CD4-positive, alpha-beta T cell treated with Interleukin-15 for 1 hour (primary cell): ENCODE data around the gene CLEC7A.

Source experiments
- DNase-seq: peaks from one replicate; pipeline ENCODE4 v3.0.0-alpha.2; 2020

CLEC7A gene

DNA sequence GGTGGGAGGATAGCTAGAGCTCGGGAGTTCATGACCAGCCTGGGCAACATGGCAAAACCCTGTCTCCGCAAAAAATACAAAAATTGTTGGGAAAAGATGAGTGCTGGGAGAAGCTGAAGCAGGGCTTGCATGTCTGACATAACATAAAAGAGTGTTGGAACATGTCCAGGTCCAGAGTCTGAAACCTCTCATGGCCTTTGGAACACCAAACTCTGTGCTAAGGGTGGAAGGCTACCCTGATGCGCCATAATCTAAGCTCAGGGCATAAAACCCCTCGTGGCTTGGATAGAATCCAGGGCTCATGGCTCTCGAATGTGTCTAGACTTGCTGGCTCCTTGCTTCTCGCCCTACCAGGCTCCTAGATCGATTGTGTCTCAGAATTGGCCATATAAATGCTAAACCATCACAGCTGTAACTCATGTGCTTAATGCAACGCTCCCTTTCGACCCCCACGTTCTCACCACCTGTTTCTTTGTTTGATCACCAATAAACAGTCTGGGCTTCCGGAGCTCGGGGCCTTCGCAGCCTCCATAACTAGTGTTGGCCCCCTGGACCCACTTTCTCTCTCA, 6.7 kb upstream of the CLEC7A start:
- no peak for DNase-seq

DNA sequence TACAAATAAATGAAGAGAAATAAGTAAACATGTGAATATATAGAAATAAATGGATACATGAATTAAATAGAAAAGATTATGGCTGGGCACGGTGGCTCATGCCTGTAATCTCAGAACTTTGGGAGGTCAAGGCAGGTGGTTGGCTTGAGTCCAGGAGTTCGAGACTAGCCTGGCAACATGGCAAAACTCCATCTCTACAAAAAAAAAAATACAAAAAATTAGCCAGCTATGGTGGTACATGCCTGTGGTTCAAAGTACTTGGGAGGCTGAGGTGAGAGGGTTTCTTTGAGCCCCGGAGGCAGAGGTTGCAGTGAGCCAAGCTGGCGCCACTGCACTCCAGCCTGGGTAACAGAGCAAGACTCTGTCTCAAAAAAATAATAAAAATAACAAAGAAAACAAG, 5.1 kb upstream of the CLEC7A start:
- DNase-seq: no peak

DNA sequence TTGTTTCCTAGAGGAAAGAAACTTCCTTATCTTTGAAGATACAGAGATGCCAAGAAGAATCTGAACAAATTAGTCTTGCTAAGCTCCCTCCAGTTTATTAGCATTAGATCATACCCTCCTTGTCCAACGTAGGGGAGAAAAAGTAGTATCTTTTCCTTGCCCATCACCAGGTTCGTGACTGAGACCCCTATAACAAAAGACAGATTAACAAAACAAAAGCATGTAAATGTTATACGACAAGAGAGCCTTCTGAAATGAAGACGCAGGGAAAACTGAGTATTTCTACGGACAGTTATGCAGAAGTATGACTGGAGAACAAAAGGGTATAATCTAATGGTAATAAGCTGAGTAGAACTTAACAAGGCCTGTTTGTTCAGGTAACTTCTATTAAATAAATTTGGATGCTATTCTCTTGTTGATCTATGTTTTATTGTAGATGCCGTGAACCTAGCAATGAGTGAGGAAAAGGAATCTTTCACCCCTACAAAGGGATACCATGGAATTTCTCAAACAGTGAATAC, 2.9 kb upstream of the CLEC7A start:
- no peak for DNase-seq

DNA sequence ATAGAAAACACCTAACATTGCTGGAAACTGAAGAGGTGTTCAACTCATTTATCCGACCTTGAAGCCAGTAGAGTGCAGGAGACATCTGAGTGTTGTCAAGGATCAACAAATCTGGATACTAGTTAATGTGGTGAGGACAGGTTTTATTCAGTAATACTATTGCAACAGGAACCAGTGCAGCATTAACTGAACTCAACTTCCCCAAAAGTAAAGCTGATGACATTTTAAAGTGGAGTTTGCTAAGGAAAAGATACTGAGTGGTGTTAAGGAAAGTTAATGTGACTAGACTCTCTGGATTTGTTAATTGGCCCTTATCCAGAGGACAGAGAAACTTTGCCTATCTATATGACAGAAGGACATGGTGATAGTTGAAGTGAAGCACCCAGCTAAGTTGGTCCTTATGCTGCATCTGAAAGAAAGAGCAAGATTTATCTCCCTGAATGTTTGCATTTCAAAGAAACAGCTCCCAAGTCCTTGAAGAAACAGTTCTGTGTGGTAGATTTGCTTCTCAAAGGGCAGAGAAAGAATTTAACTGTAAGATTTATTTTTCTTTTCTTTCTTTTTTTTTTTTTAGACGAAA, 1.2 kb upstream of the CLEC7A start:
- no peak for DNase-seq

DNA sequence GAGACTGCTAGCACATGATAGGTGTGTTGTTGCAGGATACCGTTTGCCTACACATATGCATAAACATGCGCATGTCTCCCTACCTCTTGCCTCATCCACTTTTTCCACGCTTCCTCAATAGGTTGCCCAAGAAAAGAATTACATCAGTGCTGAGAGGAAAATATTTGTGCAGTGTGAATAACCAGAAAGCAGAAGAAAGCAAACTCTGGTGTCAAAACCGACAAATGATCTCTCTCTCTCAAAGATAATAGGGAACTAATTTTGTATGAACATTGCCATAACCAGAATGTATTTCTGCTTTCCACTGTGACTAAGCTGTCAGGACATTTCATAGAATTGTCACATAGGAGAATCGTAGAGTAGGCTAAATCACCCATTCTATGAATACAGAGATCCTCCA, 1.3 kb downstream of the CLEC7A start:
- peak; percentile 41 for DNase-seq

DNA sequence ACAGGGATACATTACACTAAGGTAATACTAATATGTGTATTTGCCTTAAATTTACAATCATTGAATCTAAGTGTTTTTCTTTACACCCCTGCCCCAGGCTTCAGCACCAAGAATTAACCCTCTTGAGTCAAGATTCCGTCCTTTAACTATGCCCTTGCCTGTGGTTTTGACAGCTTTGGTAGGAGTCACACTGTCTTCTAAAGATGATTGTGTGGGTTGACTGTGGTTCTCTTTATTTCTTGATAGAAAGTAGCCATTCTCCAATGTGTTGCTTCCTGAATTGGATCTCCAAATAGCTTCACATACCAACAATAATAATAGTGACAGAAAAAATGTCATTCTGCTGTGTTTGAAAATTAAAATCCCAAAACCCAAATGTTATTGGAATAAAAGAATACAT, 3.6 kb downstream of the CLEC7A start:
- DNase-seq: no peak

DNA sequence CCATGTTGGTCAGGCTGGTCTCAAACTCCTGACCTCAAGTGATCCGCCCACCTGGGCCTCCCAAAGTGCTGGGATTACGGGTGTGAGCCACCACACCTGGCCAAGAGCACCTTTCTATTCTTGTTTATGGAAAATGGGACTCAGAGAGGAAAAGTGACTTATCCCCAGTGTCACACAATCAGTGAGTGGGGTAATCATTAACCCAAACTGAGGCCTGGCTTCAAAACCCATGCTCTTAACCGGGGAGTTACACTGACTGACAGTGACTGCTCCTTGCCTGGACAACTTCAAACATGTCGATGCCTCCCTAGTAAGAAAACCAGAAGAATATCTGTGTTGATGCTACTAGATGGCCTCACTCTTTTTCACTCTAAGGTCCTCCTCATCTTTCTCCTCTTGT, 7.3 kb downstream of the CLEC7A start:
- DNase-seq: no peak

DNA sequence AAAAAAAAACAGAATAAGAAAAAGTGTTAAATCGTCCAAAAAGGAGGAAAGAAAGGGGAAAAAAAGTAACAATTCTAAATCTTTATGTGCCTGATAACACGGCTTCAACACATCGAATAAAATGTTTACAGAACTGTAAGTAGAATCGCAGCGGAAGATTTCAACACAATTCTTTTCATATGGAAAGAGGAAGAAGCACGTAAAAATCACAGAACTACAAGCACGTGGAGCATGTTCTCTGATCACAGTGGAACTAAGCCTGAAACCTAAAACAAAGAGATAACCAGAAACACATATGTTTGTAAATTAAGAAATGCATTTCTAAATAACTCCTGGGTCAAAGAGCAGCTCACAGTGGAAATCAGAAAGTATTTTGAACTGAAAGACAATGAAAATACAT, 8.7 kb downstream of the CLEC7A start:
- no peak for DNase-seq

DNA sequence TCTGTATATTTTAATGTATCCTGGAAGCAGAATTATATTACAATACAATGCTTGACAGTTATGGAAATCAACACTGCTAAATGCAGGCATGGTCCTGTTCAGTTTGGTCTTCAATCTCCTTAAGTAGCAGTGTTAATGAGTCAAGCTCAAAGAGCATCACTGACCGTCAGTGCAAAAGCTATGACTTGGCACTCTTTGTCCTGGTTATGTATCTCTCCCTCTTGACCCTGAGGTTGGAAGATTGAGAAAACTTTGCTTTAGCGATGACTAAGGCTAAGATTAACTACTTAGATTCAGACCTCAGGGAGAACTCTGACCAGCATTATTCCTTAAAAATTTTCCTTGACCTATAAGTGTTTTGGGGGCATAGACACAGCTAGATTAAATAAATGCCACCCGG, 10.9 kb downstream of the CLEC7A start:
- no peak for DNase-seq

DNA sequence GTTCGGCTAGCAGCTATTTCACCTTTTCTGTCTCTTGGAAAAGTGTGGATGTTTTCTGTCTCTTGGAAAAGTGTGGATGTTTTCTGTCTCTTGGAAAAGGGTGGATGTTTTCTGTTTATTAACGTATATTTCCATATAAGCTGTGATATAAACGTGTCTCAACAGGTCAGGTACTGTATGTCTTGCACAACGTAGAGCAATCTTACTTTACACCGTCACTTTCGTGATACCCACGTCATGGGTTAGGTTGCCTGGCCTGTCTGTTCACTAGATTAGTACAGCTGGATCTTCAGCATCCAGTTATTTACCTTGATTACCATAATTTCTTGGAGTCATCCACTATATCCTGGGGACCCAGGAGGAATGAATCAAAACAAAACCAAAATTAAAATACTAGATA, 14.1 kb downstream of the CLEC7A start:
- DNase-seq: no peak

DNA sequence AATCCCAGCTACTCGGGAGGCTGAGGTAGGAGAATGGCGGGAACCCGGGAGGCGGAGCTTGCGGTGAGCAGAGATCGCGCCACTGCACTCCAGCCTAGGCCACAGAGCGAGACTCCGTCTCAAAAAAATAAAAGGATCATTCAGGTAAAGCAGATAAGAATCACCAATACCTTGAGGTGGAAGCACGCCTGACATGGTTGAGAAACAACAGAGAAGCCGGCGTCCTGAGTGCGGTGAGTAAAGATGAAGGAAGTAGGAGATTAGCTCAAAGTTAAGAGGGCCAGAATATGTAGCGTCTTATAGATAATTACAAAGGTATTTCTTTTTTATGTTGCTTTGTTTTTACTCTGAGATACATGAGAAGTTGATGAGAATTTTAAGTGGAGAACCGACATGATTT, 14.7 kb downstream of the CLEC7A start:
- no peak for DNase-seq

DNA sequence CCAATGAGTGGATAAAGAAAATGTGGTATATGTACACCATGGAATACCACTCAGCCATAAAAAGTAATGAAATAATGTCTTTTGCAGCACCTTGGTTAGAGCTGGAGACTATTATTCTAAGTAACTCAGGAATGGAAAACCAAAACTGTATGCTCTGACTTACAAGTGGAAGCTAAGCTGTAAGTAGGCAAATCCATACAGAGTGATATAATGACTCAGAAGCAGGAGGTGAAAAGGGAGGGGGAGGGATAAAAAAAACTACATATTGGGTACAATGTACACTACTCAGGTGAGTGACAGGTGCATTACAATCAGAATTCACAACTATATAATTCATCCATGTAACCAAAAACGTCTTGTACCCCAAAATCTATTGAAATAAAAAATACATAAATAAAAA, 16.1 kb downstream of the CLEC7A start:
- DNase-seq: no peak

DNA sequence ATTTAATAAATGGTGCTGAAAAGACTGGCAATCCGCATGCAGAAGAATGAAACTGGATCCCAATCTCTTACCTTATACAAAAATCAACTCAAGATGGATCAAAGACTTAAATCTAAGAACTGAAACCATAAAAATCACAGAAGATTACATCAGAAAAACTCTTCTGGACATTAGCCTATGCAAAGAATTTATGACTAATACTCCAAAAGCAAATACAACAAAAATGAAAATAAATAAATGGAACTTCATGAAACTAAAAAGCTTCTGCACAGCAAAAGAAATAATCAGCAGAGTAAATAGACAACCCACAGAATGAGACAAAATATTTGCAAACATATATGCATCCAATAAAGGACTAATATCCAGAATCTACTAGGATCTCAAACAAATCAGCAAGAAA, 16.9 kb downstream of the CLEC7A start:
- no peak for DNase-seq

DNA sequence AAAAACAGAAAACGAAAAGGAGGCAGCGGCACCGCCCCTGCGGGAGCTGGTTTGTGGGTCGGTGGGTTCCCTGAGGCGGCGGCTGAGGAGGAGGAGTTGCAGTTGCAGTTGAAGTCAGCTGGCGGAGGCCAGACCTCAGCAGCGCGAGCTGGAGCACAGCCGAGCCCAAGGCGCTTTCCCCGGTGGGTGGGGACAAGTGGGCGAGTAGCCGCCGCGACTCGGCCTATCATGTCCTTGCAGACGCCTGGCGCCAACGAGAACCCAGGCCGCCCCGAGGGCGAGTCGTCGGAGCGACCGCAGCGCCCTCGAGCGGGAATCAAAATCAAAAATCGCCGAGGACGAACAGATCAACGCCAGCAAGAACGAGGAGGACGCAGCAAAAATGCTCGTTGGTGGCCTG, 18.5 kb downstream of the CLEC7A start:
- DNase-seq: no peak

DNA sequence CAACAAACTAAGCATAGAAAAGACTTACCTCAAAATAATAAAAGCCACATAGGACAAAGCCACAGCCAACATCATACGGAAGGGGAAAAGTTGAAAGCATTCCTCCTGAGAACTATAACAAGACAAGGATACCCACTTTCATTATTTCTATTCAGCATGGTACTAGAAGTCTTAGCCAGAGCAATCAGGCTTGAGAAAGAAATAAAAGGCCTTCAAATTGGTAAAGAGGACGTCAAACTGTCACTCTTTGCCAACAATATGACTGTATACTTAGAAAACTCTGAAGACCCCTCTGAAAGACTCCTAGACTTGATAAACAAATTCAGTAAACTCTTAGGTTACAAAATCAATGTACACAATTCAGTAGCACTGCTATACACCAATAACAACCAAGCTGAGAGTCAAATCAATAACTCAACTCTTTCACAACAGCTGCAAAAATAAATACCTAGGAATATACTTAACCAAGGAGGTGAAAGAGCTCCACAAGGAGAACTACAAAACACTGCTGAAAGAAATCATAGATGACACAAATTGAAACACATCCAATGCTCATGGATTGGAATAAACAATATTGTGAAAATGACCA, 19.6 kb downstream of the CLEC7A start:
- DNase-seq: no peak

DNA sequence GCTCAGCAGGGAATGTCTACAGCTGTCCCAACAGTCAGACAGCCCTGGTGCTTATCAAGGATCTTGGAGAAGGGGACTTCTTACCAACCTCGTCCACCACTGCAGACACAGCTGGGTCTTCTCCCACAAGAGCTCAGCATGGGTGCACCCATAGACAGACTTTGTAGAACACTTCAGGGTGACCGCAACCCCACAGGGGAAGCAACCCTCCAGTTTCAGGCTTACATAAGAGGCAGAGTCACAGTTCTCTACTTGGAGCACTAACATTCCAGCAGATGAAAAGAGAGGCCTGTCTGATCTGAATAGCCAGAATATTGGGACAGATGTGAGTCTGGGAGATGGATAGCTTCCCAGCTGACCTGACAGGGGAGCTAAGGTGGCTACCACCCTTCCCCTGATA, 27.7 kb downstream of the CLEC7A start:
- DNase-seq: peak; percentile 34

DNA sequence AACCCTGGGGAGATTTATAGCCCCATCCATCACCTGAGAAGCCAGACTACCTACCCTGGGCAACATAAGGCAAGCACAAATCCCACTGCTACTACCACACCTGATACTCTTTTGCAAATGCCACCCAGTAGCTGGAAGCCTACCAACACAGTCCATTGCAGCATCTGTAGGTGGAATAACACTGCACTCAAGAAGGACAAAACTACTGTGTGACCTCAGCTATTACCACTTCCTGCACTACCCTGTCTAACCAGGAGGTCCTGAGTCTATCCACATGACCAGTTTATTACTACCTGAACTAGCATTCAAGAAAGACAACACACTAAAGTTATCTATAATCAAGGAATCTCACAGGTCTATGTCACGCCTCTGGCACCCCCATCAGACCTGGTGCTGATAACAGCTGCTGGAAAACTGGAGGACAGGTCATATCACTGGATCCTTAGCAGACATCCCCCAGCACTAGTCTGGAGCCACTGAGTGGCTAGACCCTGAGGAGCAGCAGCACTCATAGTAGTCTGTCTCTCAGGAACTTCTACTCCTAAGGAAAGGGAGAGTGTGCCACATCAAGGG, 28.3 kb downstream of the CLEC7A start:
- no peak for DNase-seq

DNA sequence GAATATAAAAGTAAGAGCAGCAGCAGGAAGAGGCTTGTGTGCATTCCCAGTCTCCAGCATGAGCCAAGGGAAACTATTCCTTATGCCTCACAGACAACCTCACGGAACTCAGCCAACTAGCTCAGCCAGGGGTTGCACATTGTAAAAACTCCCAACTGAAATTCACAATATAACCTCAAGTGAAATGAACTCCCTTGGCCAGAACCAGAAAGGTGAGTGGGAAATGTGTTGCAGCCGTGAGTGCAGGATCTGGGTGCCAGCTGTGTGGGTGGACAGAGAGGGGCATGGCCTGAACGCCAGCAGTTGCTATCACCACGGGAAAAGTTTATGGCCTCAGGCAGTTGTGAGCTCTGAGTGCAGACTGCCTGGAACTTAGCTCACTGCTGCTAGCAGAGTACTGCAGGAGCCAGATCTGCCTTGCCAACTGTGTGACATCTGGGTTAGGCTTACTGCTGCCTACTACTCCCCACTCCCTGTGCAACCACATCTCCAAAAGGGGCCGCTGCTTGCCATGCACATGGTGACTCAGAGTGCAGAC, 28.9 kb downstream of the CLEC7A start:
- no peak for DNase-seq

DNA sequence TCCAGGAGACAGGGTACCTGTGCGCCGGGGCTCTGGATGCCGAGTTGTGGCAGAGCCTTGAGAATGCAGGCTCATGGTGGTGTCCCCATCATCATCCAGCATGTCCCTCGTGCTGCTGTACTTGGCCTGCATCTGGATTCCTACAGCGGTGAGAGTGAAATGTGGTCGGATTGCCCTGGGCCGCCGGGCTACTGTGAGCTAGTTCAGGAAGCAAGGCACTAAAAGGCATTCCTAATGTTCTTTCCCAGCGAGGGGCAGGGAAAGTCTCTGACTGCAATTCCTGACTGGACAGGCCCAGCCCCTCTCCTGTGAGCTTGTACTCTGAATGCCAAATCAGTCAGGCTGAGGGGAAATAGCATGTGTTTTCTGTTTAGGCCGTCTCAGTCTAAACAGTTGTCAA, 31.2 kb downstream of the CLEC7A start, which contains the start of gene CLEC1A:
TSS of gene CLEC1A (minus strand) at position 195 of the 400 bp plus-strand sequence. CDS start at position 132, 63 bp downstream.
- DNase-seq: no peak

DNA sequence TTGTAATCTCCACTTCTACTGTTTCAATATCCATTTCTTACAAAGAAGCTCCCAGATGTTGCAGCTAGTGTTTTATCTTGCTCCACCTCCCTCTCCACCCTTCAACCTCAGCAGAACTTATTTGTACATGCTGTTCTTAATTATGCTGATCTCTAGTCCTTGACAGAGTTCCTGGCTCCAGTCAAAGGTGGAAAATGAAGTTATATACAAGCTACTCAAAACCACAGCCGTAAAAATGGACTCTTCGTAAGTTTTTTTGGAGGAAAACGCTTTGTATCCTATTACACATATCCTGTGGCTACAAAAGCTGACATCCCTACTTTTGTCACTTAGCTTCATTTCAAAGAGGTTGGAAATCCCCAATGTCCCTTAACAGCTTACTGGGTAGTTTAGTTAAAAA, 32.5 kb downstream of the CLEC7A start:
- DNase-seq: no peak

DNA sequence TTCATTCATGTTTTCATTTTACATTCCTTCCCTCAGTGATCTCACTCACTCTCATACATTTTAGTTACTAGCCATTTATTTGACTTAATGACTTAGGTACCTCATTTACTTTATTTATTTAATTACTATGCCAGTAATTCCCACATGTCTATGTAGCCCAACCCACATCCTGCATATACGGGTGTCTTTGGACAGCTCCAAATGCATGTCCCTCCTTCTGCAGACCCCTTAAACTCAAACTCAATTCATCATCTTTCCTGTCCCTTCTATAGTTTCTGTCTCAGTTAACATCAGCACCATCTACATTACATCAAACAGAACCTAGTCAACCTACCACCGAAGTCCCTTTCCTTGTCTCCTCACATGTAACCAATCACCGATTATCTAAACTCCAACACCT, 34.0 kb downstream of the CLEC7A start:
- DNase-seq: no peak

DNA sequence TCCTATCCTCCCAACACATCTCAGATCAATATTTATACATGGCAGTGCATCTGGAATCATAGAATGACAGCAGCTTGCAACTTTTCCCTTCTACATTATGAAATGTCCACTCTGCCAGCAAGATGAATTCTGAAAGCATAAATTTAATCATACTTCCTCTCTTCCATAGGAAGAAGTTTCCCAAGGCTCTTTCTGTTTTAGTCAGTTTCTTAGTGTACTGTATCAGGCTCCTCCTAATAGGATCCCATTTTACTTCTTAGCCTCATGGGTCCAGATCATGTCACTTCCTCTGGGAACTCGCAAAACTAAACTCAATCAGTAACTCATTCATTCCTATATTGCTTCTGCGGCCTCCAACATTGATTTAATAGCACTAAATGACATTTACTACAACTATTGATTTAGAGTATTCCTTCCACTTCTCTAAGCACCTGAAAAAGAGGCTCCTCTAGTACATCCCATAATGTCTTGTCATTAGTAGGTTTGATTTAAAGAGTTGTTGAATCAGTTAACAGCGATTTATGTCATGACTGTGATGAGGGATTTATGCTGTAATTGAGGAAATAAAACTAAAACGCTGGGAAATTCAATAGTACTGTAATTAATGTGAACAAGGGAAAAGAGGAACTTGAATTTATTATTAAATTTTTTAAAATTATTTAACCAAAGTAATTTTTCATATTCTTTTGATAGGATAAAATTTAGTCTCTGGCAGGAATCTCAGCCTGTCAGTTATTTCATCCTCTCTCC, 35.2 kb downstream of the CLEC7A start:
- DNase-seq: no peak
